Lower leg skin (tissue), 3 donors: Measurements from ENCODE around the gene SLC7A7.

Experiments
- POLR2A ChIP-seq, 2 donors: fragments of 450-650 bp; IDR thresholded peaks; one replicate each; pipeline ENCODE4 v1.6.1; 2016 to 2017; ENCODE audit warnings: antibody characterized with exemption in 2 of 2, mild to moderate bottlenecking in 1 of 2, moderate library complexity in 1 of 2
- TF ChIP-seq, protein P1 (sequence below), 3 donors: fragments of 450-650 bp; IDR thresholded peaks; one replicate each; pipeline ENCODE4 v1.5.1; 2016; ENCODE audit warnings: antibody characterized with exemption in 3 of 3, mild to moderate bottlenecking in 3 of 3, moderate library complexity in 2 of 3

DNA sequence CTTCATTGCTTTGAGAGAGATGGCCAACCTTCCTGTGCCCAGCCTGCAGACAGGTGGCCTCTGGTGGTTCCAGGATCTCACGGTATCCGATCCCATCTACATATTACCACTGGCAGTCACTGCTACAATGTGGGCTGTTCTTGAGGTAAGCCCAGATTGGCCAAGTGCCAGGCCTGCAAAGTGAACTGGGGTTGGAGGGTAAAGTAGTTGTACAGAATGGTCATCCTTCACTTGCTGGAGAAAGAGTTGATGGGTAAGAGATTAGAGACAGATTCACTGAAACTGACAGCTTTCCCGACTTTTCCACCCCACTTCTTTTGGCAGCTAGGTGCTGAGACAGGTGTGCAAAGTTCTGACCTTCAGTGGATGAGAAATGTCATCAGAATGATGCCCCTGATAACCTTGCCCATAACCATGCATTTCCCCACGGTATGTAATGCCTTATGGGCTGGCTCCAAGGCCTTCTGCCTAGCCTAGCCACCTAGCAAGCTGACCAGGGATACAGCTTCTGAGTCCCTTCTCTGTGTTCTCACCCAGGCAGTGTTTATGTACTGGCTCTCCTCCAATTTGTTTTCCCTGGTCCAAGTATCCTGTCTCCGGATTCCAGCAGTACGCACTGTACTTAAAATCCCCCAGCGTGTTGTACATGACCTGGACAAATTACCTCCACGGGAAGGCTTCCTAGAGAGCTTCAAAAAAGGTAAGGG is 44.6 kb downstream of the SLC7A7 start:
- TF ChIP-seq, protein P1, sequence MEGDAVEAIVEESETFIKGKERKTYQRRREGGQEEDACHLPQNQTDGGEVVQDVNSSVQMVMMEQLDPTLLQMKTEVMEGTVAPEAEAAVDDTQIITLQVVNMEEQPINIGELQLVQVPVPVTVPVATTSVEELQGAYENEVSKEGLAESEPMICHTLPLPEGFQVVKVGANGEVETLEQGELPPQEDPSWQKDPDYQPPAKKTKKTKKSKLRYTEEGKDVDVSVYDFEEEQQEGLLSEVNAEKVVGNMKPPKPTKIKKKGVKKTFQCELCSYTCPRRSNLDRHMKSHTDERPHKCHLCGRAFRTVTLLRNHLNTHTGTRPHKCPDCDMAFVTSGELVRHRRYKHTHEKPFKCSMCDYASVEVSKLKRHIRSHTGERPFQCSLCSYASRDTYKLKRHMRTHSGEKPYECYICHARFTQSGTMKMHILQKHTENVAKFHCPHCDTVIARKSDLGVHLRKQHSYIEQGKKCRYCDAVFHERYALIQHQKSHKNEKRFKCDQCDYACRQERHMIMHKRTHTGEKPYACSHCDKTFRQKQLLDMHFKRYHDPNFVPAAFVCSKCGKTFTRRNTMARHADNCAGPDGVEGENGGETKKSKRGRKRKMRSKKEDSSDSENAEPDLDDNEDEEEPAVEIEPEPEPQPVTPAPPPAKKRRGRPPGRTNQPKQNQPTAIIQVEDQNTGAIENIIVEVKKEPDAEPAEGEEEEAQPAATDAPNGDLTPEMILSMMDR (IDR thresholded peaks at IDR 0.05) = no peak
- no peak for TF ChIP-seq POLR2A (IDR thresholded peaks at IDR 0.05)
